ENCODE measurements around the gene MAP3K1. TPM values are rescaled to one million over a fixed set of nuclear protein-coding genes. Genes with fewer than 3 reads are reported as not detected.

MAP3K1 gene
- total RNA-seq, 3 donors from 2014 or later, result 11.1 to 12.2 (median 11.5) TPM

- no peak for TF ChIP-seq CTCF (IDR thresholded peaks at IDR 0.05)
- Histone ChIP-seq H3K9me3 (no peaks in the 10 kb centered on the region), H3K4me3 (no peak overlapping the region), H3K36me3 (ENCODE audit: low read depth) (no peaks in the 10 kb centered on the region), H3K4me1 (ENCODE audit: low read depth) (no peaks in the 10 kb centered on the region)
- no peak for ATAC-seq
- intact Hi-C loops (cut with DNase I, micrococcal nuclease), result no loop called here
- no peak for DNase-seq
Observed at GRCh38 chr5:56876327-56876726, 61.0 kb downstream of the MAP3K1 start.

- DNase-seq, result no peak
- intact Hi-C loops (cut with DNase I, micrococcal nuclease), result no loop called here
Observed at GRCh38 chr5:56881571-56881970, 66.2 kb downstream of the MAP3K1 start.

GRCh38 chr5:56893251-56893951 lies 78.1 kb downstream of the MAP3K1 start:
- no peaks in the 10 kb centered on the region for H3K36me3 ChIP-seq (ENCODE audit: low read depth)
- intact Hi-C loops (cut with DNase I, micrococcal nuclease), result no loop called here
- H3K4me1 ChIP-seq (ENCODE audit: low read depth), result no peaks in the 10 kb centered on the region
- TF ChIP-seq CTCF (IDR thresholded peaks at IDR 0.05), result no peak
- ATAC-seq (no peak), DNase-seq (no peak)
- no peak overlapping the region for H3K4me3 ChIP-seq
- H3K9me3 ChIP-seq, result no peaks in the 10 kb centered on the region

More at GRCh38 chr5:56881571-56881970, 66.2 kb downstream of the MAP3K1 start:
- Histone ChIP-seq H3K36me3 (ENCODE audit: low read depth) (no peaks in the 10 kb centered on the region), H3K9me3 (no peaks in the 10 kb centered on the region), H3K4me1 (ENCODE audit: low read depth) (no peaks in the 10 kb centered on the region), H3K4me3 (no peak overlapping the region)
- no peak for ATAC-seq
- no peak for TF ChIP-seq CTCF (IDR thresholded peaks at IDR 0.05)

- DNase-seq (no peak), ATAC-seq (no peak)
- no peaks in the 10 kb centered on the region for H3K36me3 ChIP-seq (ENCODE audit: low read depth)
- no peaks in the 10 kb centered on the region for H3K9me3 ChIP-seq
- no peak overlapping the region for H3K4me3 ChIP-seq
- no peak for TF ChIP-seq CTCF (IDR thresholded peaks at IDR 0.05)
- intact Hi-C loops (cut with DNase I, micrococcal nuclease), result no loop called here
- no peaks in the 10 kb centered on the region for H3K4me1 ChIP-seq (ENCODE audit: low read depth)
Observed at GRCh38 chr5:56896763-56897162, 81.4 kb downstream of the MAP3K1 start.

GRCh38 chr5:56898213-56898612 lies 82.9 kb downstream of the MAP3K1 start:
- Histone ChIP-seq H3K4me3 (no peak overlapping the region), H3K4me1 (ENCODE audit: low read depth) (no peaks in the 10 kb centered on the region), H3K36me3 (ENCODE audit: low read depth) (no peaks in the 10 kb centered on the region), H3K9me3 (no peaks in the 10 kb centered on the region)
- intact Hi-C loops (cut with DNase I, micrococcal nuclease), result no loop called here
- TF ChIP-seq CTCF (IDR thresholded peaks at IDR 0.05), result no peak
- DNase-seq (no peak), ATAC-seq (no peak)
